ENCODE results near the gene CTF1. TPM values are rescaled to one million over a fixed set of nuclear protein-coding genes. Genes with fewer than 3 reads are reported as not detected.

Gene CTF1
- total RNA-seq, 1 donor from 2014 or later: 0.23 TPM

GRCh38 chr16:30903002-30903401 is 6.6 kb downstream of the CTF1 start:
- peak overlapping the region; percentile 94 for H3K4me3 Mint-ChIP-seq
- peak overlapping the region; percentile 96 for H3K27ac Mint-ChIP-seq
- intact Hi-C loops (cut with micrococcal nuclease): no loop called here
- H3K9me3 Mint-ChIP-seq: peaks cover 4% of the 10 kb centered on the region
- H3K4me1 Mint-ChIP-seq (ENCODE audit: low read depth): peaks cover 37% of the 10 kb centered on the region
- H3K36me3 Mint-ChIP-seq (ENCODE audit: low read depth): no peaks in the 10 kb centered on the region
- no peaks in the 10 kb centered on the region for H3K27me3 Mint-ChIP-seq (ENCODE audit: insufficient read depth)
- no peak for DNase-seq (ENCODE audit: low spot score)

GRCh38 chr16:30903596-30903995 is 7.2 kb downstream of the CTF1 start:
- H3K9me3 Mint-ChIP-seq: peaks cover 4% of the 10 kb centered on the region
- no peak for DNase-seq (ENCODE audit: low spot score)
- peak overlapping the region; percentile 92 for H3K27ac Mint-ChIP-seq
- intact Hi-C loops (cut with micrococcal nuclease): no loop called here
- no peaks in the 10 kb centered on the region for H3K27me3 Mint-ChIP-seq (ENCODE audit: insufficient read depth)
- H3K4me1 Mint-ChIP-seq (ENCODE audit: low read depth): peaks cover 37% of the 10 kb centered on the region
- no peaks in the 10 kb centered on the region for H3K36me3 Mint-ChIP-seq (ENCODE audit: low read depth)
- peak overlapping the region; percentile 51 for H3K4me3 Mint-ChIP-seq

GRCh38 chr16:30904114-30904780 is 7.8 kb downstream of the CTF1 start:
- no peaks in the 10 kb centered on the region for H3K27me3 Mint-ChIP-seq (ENCODE audit: insufficient read depth)
- H3K9me3 Mint-ChIP-seq: peaks cover 4% of the 10 kb centered on the region
- H3K4me3 Mint-ChIP-seq: no peak overlapping the region
- H3K27ac Mint-ChIP-seq: peak overlapping the region; percentile 92
- intact Hi-C loops (cut with micrococcal nuclease): no loop called here
- no peak for DNase-seq (ENCODE audit: low spot score)
- H3K36me3 Mint-ChIP-seq (ENCODE audit: low read depth): no peaks in the 10 kb centered on the region
- H3K4me1 Mint-ChIP-seq (ENCODE audit: low read depth): peaks cover 37% of the 10 kb centered on the region

- DNase-seq (ENCODE audit: low spot score): no peak
- Mint-ChIP-seq H3K27ac (no peak overlapping the region), H3K9me3 (peaks cover 4% of the 10 kb centered on the region), H3K36me3 (ENCODE audit: low read depth) (no peaks in the 10 kb centered on the region), H3K4me1 (ENCODE audit: low read depth) (peaks cover 23% of the 10 kb centered on the region), H3K27me3 (ENCODE audit: insufficient read depth) (no peaks in the 10 kb centered on the region), H3K4me3 (no peak overlapping the region)
- intact Hi-C loops (cut with micrococcal nuclease): no loop called here
Measured at GRCh38 chr16:30907064-30907463, 10.7 kb downstream of the CTF1 start.

GRCh38 chr16:30910427-30911029 is 14.1 kb downstream of the CTF1 start:
- H3K4me1 Mint-ChIP-seq (ENCODE audit: low read depth): peaks cover 7% of the 10 kb centered on the region
- no peaks in the 10 kb centered on the region for H3K9me3 Mint-ChIP-seq
- H3K36me3 Mint-ChIP-seq (ENCODE audit: low read depth): no peaks in the 10 kb centered on the region
- H3K27ac Mint-ChIP-seq: no peak overlapping the region
- intact Hi-C loops (cut with micrococcal nuclease): no loop called here
- H3K27me3 Mint-ChIP-seq (ENCODE audit: insufficient read depth): no peaks in the 10 kb centered on the region
- H3K4me3 Mint-ChIP-seq: no peak overlapping the region
- DNase-seq (ENCODE audit: low spot score): no peak

- H3K9me3 Mint-ChIP-seq: no peaks in the 10 kb centered on the region
- no peaks in the 10 kb centered on the region for H3K27me3 Mint-ChIP-seq (ENCODE audit: insufficient read depth)
- H3K36me3 Mint-ChIP-seq (ENCODE audit: low read depth): no peaks in the 10 kb centered on the region
- no peak overlapping the region for H3K4me3 Mint-ChIP-seq
- no peak for DNase-seq (ENCODE audit: low spot score)
- peaks cover 2% of the 10 kb centered on the region for H3K4me1 Mint-ChIP-seq (ENCODE audit: low read depth)
- no peak overlapping the region for H3K27ac Mint-ChIP-seq
- intact Hi-C loops (cut with micrococcal nuclease): no loop called here
Measured at GRCh38 chr16:30912794-30913412, 16.5 kb downstream of the CTF1 start.

- intact Hi-C loops (cut with micrococcal nuclease): no loop called here
- no peak overlapping the region for H3K4me3 Mint-ChIP-seq
- H3K36me3 Mint-ChIP-seq (ENCODE audit: low read depth): no peaks in the 10 kb centered on the region
- H3K27me3 Mint-ChIP-seq (ENCODE audit: insufficient read depth): no peaks in the 10 kb centered on the region
- H3K4me1 Mint-ChIP-seq (ENCODE audit: low read depth): no peaks in the 10 kb centered on the region
- no peak for DNase-seq (ENCODE audit: low spot score)
- no peak overlapping the region for H3K27ac Mint-ChIP-seq
- H3K9me3 Mint-ChIP-seq: no peaks in the 10 kb centered on the region
Measured at GRCh38 chr16:30914830-30915229, 18.4 kb downstream of the CTF1 start.

GRCh38 chr16:30918614-30919013 is 22.2 kb downstream of the CTF1 start:
- no peak for DNase-seq (ENCODE audit: low spot score)
- Mint-ChIP-seq H3K9me3 (no peaks in the 10 kb centered on the region), H3K27ac (no peak overlapping the region), H3K36me3 (ENCODE audit: low read depth) (no peaks in the 10 kb centered on the region), H3K4me3 (no peak overlapping the region), H3K4me1 (ENCODE audit: low read depth) (peaks cover 12% of the 10 kb centered on the region), H3K27me3 (ENCODE audit: insufficient read depth) (no peaks in the 10 kb centered on the region)
- intact Hi-C loops (cut with micrococcal nuclease): no loop called here

GRCh38 chr16:30920891-30921290 is 24.5 kb downstream of the CTF1 start:
- Mint-ChIP-seq H3K27ac (peak overlapping the region; percentile 25), H3K9me3 (no peaks in the 10 kb centered on the region)

GRCh38 chr16:30921459-30921747 is 25.0 kb downstream of the CTF1 start:
- H3K27me3 Mint-ChIP-seq (ENCODE audit: insufficient read depth): no peaks in the 10 kb centered on the region
- no peak for DNase-seq (ENCODE audit: low spot score)
- H3K27ac Mint-ChIP-seq: peak overlapping the region; percentile 100
- H3K9me3 Mint-ChIP-seq: no peaks in the 10 kb centered on the region
- intact Hi-C loops (cut with micrococcal nuclease): loop anchor here (1.0 kb wide), 1 partner anchor 77 kb away; no protein-coding TSS in a partner anchor
- H3K36me3 Mint-ChIP-seq (ENCODE audit: low read depth): peaks cover 3% of the 10 kb centered on the region
- H3K4me3 Mint-ChIP-seq: peak overlapping the region; percentile 95
- peaks cover 18% of the 10 kb centered on the region for H3K4me1 Mint-ChIP-seq (ENCODE audit: low read depth)

More at GRCh38 chr16:30920891-30921290, 24.5 kb downstream of the CTF1 start:
- peaks cover 18% of the 10 kb centered on the region for H3K4me1 Mint-ChIP-seq (ENCODE audit: low read depth)
- DNase-seq (ENCODE audit: low spot score): no peak
- peak overlapping the region; percentile 95 for H3K4me3 Mint-ChIP-seq
- intact Hi-C loops (cut with micrococcal nuclease): loop anchor here (1.0 kb wide), 1 partner anchor 77 kb away; no protein-coding TSS in a partner anchor
- peaks cover under 1% of the 10 kb centered on the region for H3K36me3 Mint-ChIP-seq (ENCODE audit: low read depth)
- no peaks in the 10 kb centered on the region for H3K27me3 Mint-ChIP-seq (ENCODE audit: insufficient read depth)

GRCh38 chr16:30921748-30922419 is 25.5 kb downstream of the CTF1 start:
- Mint-ChIP-seq H3K4me3 (peak overlapping the region; percentile 95), H3K36me3 (ENCODE audit: low read depth) (peaks cover 6% of the 10 kb centered on the region), H3K27ac (peak overlapping the region; percentile 100), H3K4me1 (ENCODE audit: low read depth) (peaks cover 18% of the 10 kb centered on the region), H3K9me3 (no peaks in the 10 kb centered on the region), H3K27me3 (ENCODE audit: insufficient read depth) (no peaks in the 10 kb centered on the region)
- DNase-seq (ENCODE audit: low spot score): peak; percentile 80
- intact Hi-C loops (cut with micrococcal nuclease): loop anchor here (1.0 to 2.0 kb wide), 14 partner anchors 20 to 947 kb away; partner anchors contain the start of genes BCKDK, DCTPP1, FBRS and KAT8

GRCh38 chr16:30922420-30922959 is 26.1 kb downstream of the CTF1 start:
- Mint-ChIP-seq H3K9me3 (no peaks in the 10 kb centered on the region), H3K36me3 (ENCODE audit: low read depth) (peaks cover 6% of the 10 kb centered on the region), H3K4me1 (ENCODE audit: low read depth) (peaks cover 18% of the 10 kb centered on the region)

More at GRCh38 chr16:30922420-30922959, 26.1 kb downstream of the CTF1 start:
- DNase-seq (ENCODE audit: low spot score): peak; percentile 100
- intact Hi-C loops (cut with micrococcal nuclease): loop anchor here (1.0 to 2.0 kb wide), 13 partner anchors 20 to 946 kb away; partner anchors contain the start of genes BCKDK, DCTPP1, FBRS and KAT8
- H3K27ac Mint-ChIP-seq: peak overlapping the region; percentile 100
- H3K27me3 Mint-ChIP-seq (ENCODE audit: insufficient read depth): no peaks in the 10 kb centered on the region
- H3K4me3 Mint-ChIP-seq: peak overlapping the region; percentile 95

Data from activated T-helper 1 cell treated with anti-CD3 and anti-CD28 coated beads, Interleukin-12 subunit alpha, Interleukin-12 subunit beta, Interleukin-2, Interleukin-4 antibody, amounts not matched to agents 30 ng/mL and 10 ng/mL and 1 ng/mL, durations not matched to agents 14 hours and 24 hours and 36 hours (primary cell).